Umbilical cord (tissue), 2 donors: ENCODE results near the gene FRMD8. TPM values are rescaled to one million over a fixed set of nuclear protein-coding genes. Genes with fewer than 3 reads are reported as not detected.
"Not testable (repeated sequence)": the region's sequence is repeated elsewhere in the genome, so short reads cannot be mapped to it uniquely, and the experiment has no call there.

Source experiments
- DNase-seq: peaks from one replicate; pipeline ENCODE4 v3.0.0-alpha.2; 2015; ENCODE audit warnings: low spot score
- total RNA-seq: library from RNA; depleted of rRNA; stranded (reverse); fragments of >200 nt; gene quantifications from one replicate; pipeline ENCODE4 v1.2.3, GENCODE V29; 2014; ENCODE audit warnings: low replicate concordance; ENCODE audit not compliant: insufficient read depth

FRMD8 gene
- total RNA-seq, 1 donor from 2014 or later: 80.2 TPM

DNA sequence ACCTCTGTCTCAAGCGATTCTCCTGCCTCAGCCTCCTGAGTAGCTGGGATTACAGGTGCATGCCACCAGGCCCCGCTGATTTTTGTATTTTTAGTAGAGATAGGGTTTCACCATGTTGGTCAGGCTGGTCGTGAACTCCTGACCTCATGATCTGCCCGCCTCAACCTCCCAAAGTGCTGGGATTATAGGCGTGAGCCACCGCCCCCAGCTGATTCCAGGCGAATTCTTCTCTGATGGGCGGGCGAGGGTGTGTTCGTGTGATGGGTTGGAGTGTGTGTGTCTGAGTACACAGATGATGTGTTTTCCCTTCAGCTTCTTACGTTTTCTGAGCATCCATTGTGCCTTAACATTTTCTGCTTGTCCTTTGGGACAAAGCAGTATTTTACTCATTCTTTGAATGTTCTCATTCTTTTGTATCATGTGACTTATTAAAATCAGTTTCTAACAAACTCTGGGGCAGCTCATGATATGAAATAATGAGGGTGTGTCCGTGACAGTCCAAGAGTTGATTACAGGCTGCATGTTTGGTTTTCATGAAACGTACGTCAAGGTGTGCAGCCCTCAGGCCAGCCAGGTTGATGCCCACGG is 26.7 kb downstream of the FRMD8 start:
- DNase-seq: not testable (repeated sequence)

GRCh38 chr11:65414776-65415498 is 28.5 kb downstream of the FRMD8 start:
- DNase-seq: no peak

- peak; percentile 9 for DNase-seq
Observed at GRCh38 chr11:65415499-65416340, 29.3 kb downstream of the FRMD8 start.

- DNase-seq: peak; percentile 85
Observed at GRCh38 chr11:65416341-65416824, 29.9 kb downstream of the FRMD8 start.

DNA sequence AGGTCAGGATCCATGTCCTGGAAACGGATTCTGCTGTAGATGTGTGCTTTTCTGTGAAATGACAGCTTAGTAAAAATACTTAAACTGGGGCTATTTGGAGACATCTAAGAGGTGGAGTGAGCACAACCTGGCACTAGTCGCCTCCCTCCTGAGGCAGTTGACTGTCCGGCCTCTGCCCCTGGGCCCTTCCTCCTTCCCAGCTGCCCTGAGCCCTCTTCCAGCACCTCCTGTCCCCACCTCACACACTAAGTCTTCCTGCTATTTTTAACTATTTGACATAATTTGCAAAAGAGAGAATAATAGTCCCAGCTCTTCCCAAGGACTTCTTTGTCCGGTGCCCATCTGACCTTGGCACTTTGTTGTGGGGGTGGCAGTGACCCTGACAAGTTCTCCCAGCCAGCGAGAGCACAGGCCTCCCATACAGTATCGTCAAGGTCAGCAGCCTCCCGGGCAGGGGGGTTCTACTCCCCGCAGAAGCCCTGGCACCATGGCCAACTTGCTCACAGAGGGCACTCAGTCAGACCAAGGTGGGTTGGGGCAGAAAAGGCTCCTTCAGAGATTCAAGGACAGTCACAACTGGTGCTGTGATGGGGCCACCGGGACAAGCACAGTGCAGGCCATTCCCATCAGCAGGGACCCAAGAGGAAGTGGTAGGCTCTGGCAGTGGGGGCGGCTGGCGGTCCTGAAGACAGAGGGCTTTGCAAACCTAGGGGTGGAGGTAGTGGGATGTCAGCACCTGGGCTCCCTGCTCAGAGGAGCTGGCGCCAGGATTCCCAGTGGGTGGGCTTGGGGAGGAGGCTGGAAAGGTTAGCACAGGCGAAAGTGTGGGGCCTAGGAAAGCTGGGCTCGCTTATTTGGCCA is 30.6 kb downstream of the FRMD8 start:
- peak; percentile 20 for DNase-seq

DNA sequence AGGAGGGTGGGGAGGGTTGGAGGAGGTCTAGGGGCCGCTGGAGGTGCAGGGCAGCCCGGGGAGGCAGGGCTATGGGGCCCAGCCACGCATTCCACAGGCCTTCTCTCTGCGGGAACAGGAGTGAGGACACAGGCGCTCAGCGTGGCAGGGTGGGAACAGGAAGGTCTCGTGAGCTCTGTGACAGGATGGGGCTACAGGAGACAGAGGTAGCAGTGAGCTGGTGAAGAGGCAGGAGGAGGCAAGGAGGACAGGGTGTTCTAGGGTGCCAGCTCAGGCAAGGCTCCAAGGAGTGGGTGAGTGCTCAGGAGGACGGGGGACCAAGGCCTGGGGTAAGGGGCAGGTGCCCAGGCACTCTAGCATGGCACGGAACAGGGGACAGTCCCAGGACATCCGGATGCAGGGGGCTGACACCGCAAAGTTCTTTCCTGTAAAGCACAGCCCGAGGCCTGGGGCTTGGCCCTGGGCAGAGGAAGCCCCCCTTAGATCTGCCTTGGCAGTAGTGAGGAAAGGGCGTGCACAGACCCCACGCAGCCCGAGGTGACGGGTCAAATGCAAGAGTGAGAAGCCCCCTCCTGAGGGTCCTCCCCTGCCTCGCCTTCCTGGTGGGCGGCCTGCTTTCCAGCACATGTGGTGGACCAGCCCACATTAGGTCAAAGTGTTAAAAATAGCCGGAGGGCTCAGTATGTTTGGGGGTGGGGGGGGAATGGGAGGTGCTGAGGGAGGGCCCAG is 31.4 kb downstream of the FRMD8 start:
- peak; percentile 55 for DNase-seq

GRCh38 chr11:65418431-65418680 is 31.9 kb downstream of the FRMD8 start:
- no peak for DNase-seq

DNA sequence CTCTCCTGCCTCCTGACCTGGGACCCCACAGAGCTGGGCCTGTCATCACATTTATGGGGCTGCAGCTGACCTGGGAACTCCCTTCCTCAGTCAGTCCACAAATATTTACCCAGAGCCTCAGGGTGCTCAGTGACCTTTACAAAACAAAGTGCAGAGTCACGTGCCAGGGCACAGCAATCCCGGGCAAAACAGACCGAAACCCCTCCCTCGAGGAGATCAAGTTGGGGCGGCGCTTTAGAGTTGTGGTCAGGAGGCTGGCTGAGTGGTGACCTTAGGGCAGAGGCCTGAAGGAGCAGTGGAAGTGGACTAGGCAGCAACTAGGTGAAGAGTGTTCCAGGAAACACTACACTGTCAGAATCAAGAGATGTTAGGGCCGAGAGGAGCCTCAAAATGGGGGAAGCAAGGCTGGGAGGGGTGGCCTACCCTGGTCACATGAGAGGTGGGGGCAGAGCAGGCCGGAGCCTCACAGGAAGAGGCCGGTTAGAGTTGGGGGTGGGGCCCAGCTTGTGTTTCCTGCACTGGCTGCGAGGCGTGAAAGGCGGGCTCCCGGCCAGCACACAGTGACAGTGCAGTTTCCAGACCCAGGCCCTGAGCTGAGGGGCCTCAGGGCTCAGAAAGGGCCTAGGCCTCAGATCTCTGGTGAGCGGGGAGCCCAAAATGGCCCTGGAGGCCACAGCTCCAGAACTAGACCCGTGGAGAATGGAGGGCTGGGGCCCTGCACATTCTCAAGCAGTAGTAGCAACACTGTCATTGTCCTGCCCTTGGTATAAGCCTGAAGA is 32.4 kb downstream of the FRMD8 start:
- peak; percentile 97 for DNase-seq

DNA sequence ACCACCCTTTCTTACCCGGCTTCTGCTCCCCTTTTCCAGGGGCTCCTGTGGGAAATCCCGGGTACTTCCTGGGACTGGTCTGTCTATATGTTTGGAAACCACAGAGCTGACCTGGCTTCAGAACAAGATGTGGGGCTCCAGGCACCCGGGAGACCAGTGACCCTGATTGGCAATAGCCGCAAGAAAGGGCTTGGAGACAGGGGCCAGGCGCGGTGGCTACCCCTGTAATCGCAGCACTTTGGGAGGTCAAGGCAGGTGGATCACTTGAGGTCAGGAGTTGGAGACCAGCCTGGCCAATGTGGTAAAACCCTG is 33.0 kb downstream of the FRMD8 start:
- DNase-seq: no peak

DNA sequence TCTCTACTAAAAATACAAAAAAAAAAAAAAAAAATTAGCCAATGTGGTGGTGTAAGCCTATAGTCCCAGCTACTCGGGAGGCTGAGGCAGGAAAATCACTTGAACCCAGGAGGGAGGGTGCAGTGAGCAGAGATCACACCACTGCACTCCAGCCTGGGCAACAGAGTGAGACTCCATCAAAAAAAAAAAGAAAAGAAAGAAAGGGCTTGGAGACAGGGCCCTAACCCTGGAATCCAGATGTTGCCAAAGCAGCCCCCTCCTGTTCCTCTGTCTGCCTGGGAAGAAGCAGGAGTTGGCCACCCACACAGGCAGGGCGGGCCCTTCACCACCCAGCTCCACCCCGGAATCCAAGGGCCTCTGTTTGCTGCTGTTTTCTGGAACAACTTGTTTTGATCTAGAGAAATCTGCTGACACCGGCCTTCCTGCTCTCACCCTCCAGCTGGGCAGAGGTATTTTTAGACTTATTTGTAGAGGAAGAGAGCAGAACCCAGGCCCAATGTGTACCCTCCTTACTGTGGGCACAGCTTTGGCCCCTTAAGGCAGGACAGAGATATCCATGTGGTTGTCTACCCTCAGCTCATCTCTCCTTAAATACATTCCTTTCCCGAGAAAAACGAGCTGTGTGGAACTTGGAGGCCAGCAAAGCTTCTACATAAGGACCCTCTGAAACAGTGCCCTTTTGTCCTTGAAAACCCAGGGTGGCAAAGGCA is 33.5 kb downstream of the FRMD8 start:
- peak; percentile 97 for DNase-seq

DNA sequence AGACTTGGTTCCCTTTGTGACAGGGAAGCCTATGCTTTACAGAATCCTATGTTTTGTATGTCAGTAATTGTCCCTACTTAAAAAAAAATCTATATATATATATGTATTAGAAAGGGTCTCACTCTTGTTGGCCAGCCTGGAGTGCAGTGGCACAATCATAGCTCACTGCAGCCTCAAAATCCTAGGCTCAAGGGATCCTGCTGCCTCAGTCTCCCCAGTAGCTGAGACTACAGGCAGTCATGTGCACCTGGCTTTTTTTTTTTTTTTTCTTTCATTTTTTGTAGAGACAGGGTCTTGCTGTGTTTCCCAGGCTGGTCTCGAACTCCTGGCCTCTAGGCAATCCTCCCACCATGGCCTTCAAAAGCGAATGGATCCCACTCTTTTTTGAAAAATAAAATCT is 34.1 kb downstream of the FRMD8 start:
- DNase-seq: no peak

DNA sequence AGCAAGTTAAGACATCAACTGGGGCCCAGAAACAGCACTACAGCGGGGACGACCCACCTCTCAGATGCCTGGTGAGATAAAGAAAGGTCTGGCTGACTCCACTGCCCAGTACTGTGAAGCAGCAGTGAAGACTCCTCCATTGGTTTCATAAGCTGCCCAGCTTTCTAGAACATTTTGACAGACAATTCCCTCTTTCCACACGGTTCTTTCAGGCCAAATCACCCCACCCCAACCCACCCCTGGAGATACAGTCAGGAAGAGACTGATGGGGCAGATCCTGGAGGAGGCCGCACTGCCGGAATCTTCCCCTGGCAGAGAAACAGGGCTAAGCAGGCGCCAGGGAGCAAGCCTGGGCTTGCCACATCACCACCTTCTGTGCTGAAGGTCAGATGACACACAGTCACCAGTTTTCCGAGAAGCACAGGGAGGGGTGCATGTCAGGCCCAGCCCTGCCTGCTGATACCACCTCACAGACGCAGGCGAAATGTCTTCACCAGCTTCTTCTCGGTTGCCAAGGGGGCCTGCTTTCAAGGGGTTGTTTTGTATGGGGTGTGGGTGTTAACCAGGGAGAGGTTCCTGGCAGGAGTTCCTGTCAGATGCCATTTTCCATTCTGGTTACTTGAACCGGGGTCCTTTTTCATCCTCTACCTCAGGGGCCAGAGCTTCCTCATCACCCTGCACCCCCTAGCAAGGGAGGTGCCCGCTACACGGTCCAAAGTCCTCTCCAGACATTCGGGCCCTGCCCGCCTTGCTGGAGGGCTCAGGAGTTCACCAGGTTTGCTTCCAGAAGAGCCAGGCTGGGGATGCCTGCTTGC is 34.7 kb downstream of the FRMD8 start:
- peak; percentile 98 for DNase-seq

GRCh38 chr11:65421794-65422632 is 35.6 kb downstream of the FRMD8 start:
- peak; percentile 97 for DNase-seq

GRCh38 chr11:65422633-65423515 is 36.4 kb downstream of the FRMD8 start, which contains the start of gene NEAT1:
Gene NEAT1 (plus strand): TSS chr11:65422798.
- peak; percentile 91 for DNase-seq

- DNase-seq: peak; percentile 32
Observed at GRCh38 chr11:65423516-65424204, 37.2 kb downstream of the FRMD8 start.
